Brain pericyte (primary cell): ENCODE data around the gene SRGAP2C.
"Not testable (repeated sequence)": the region's sequence is repeated elsewhere in the genome, so short reads cannot be mapped to it uniquely, and the experiment has no call there.

Experiments
- DNase-seq: peaks from one replicate; pipeline ENCODE4 v3.0.0-alpha.2; 2012; ENCODE audit warnings: low read depth, low spot score

SRGAP2C gene

GRCh38 chr1:121278777-121279547 is 94.2 kb downstream of the SRGAP2C start:
- not testable (repeated sequence) for DNase-seq

- not testable (repeated sequence) for DNase-seq
These were observed 94.7 kb downstream of the SRGAP2C start for GRCh38 chr1:121279548-121279898.

- not testable (repeated sequence) for DNase-seq
These were observed 96.0 kb downstream of the SRGAP2C start for GRCh38 chr1:121280699-121281317.

- DNase-seq = not testable (repeated sequence)
These were observed 96.7 kb downstream of the SRGAP2C start for GRCh38 chr1:121281480-121281879.

GRCh38 chr1:121283587-121284180 is 98.9 kb downstream of the SRGAP2C start:
- DNase-seq = not testable (repeated sequence)

GRCh38 chr1:121292590-121292989 is 107.8 kb downstream of the SRGAP2C start:
- DNase-seq = not testable (repeated sequence)

- DNase-seq = not testable (repeated sequence)
These were observed 108.8 kb downstream of the SRGAP2C start for GRCh38 chr1:121293263-121294204.

- DNase-seq = not testable (repeated sequence)
These were observed 109.4 kb downstream of the SRGAP2C start for GRCh38 chr1:121294205-121294570.

- not testable (repeated sequence) for DNase-seq
These were observed 111.8 kb downstream of the SRGAP2C start for GRCh38 chr1:121296563-121296962.

- DNase-seq = not testable (repeated sequence)
These were observed 113.8 kb downstream of the SRGAP2C start for GRCh38 chr1:121298529-121298928.

- not testable (repeated sequence) for DNase-seq
These were observed 114.9 kb downstream of the SRGAP2C start for GRCh38 chr1:121299514-121300149.

GRCh38 chr1:121301876-121302275 is 117.1 kb downstream of the SRGAP2C start:
- DNase-seq = not testable (repeated sequence)

- DNase-seq = not testable (repeated sequence)
These were observed 123.0 kb downstream of the SRGAP2C start for GRCh38 chr1:121307759-121308158.

- DNase-seq = not testable (repeated sequence)
These were observed 130.7 kb downstream of the SRGAP2C start for GRCh38 chr1:121315509-121315908.

GRCh38 chr1:121316081-121316480 is 131.3 kb downstream of the SRGAP2C start:
- not testable (repeated sequence) for DNase-seq

GRCh38 chr1:121317491-121318468 is 133.0 kb downstream of the SRGAP2C start:
- not testable (repeated sequence) for DNase-seq

- DNase-seq = not testable (repeated sequence)
These were observed 133.9 kb downstream of the SRGAP2C start for GRCh38 chr1:121318687-121319086.

GRCh38 chr1:121321660-121322059 is 136.9 kb downstream of the SRGAP2C start:
- not testable (repeated sequence) for DNase-seq

GRCh38 chr1:121324726-121325125 is 140.0 kb downstream of the SRGAP2C start:
- not testable (repeated sequence) for DNase-seq

- not testable (repeated sequence) for DNase-seq
These were observed 147.4 kb downstream of the SRGAP2C start for GRCh38 chr1:121332141-121332540.
